ENCODE results near the gene CYSRT1. TPM values are rescaled to one million over a fixed set of nuclear protein-coding genes. Genes with fewer than 3 reads are reported as not detected.
A peak's percentile ranks its signal among the peaks of the same experiment; 100 is the strongest.

CYSRT1 gene
- total RNA-seq, 1 donor from 2014 or later, result 0.59 TPM

- H3K4me3 ChIP-seq, result no peak overlapping the region
- no peaks in the 10 kb centered on the region for H3K9me3 ChIP-seq
- DNase-seq, result no peak
- no peak overlapping the region for H3K27ac ChIP-seq
- intact Hi-C loops (cut with DNase I), result no loop called here
- no peak for ATAC-seq
- no peaks in the 10 kb centered on the region for H3K36me3 ChIP-seq
- peaks cover 60% of the 10 kb centered on the region for H3K27me3 ChIP-seq (ENCODE audit: low read depth)
- H3K4me1 ChIP-seq, result peaks cover 12% of the 10 kb centered on the region
- no peak for TF ChIP-seq CTCF (IDR thresholded peaks at IDR 0.05)
These were observed 7.5 kb downstream of the CYSRT1 start for GRCh38 chr9:137232510-137232909.

GRCh38 chr9:137233143-137233980, 8.4 kb downstream of the CYSRT1 start:
- ATAC-seq (no peak), DNase-seq (no peak)
- H3K4me3 ChIP-seq, result no peak overlapping the region
- intact Hi-C loops (cut with DNase I), result no loop called here
- no peak for TF ChIP-seq CTCF (IDR thresholded peaks at IDR 0.05)
- H3K27me3 ChIP-seq (ENCODE audit: low read depth), result peaks cover 60% of the 10 kb centered on the region
- no peak overlapping the region for H3K27ac ChIP-seq
- peaks cover 18% of the 10 kb centered on the region for H3K4me1 ChIP-seq
- no peaks in the 10 kb centered on the region for H3K36me3 ChIP-seq
- no peaks in the 10 kb centered on the region for H3K9me3 ChIP-seq

- TF ChIP-seq CTCF (IDR thresholded peaks at IDR 0.05), result no peak
- Histone ChIP-seq H3K36me3 (no peaks in the 10 kb centered on the region), H3K4me3 (no peak overlapping the region), H3K27me3 (ENCODE audit: low read depth) (peaks cover 53% of the 10 kb centered on the region), H3K27ac (no peak overlapping the region), H3K9me3 (no peaks in the 10 kb centered on the region), H3K4me1 (peaks cover 27% of the 10 kb centered on the region)
- ATAC-seq (no peak), DNase-seq (no peak)
- intact Hi-C loops (cut with DNase I), result no loop called here
These were observed 9.2 kb downstream of the CYSRT1 start for GRCh38 chr9:137234055-137234697.

- Histone ChIP-seq H3K36me3 (no peaks in the 10 kb centered on the region), H3K4me3 (no peak overlapping the region), H3K27ac (no peak overlapping the region), H3K9me3 (no peaks in the 10 kb centered on the region), H3K27me3 (ENCODE audit: low read depth) (peaks cover 46% of the 10 kb centered on the region), H3K4me1 (peaks cover 34% of the 10 kb centered on the region)
- intact Hi-C loops (cut with DNase I), result no loop called here
- no peak for DNase-seq
- ATAC-seq, result no peak
- TF ChIP-seq CTCF (IDR thresholded peaks at IDR 0.05), result no peak
These were observed 9.9 kb downstream of the CYSRT1 start for GRCh38 chr9:137234758-137235423.

GRCh38 chr9:137235424-137236237, 10.7 kb downstream of the CYSRT1 start:
- TF ChIP-seq CTCF (IDR thresholded peaks at IDR 0.05), result no peak
- no peak for ATAC-seq
- no peaks in the 10 kb centered on the region for H3K36me3 ChIP-seq
- H3K27me3 ChIP-seq (ENCODE audit: low read depth), result peaks cover 39% of the 10 kb centered on the region
- no peak for DNase-seq
- H3K27ac ChIP-seq, result no peak overlapping the region
- peak overlapping the region; percentile 8 for H3K4me3 ChIP-seq
- H3K9me3 ChIP-seq, result no peaks in the 10 kb centered on the region
- peaks cover 37% of the 10 kb centered on the region for H3K4me1 ChIP-seq
- intact Hi-C loops (cut with DNase I), result no loop called here

Data from lower lobe of right lung (tissue), 2 donors.